ENCODE measurements around the gene ATG5. TPM values are rescaled to one million over a fixed set of nuclear protein-coding genes. Genes with fewer than 3 reads are reported as not detected.

Gene ATG5
- total and polyA plus RNA-seq, 12 donors: 20.1 to 65.9 (median 41.9) TPM

- 82 to 89% (median 88%) methylated on average over 1 of the region's 1 CpG for WGBS, 4 donors
- no peaks in the 10 kb centered on the region for H3K36me3 ChIP-seq (replicated peaks in 1 of 2)
- TF ChIP-seq POLR2A (IDR thresholded peaks at IDR 0.05): no peak
- TF ChIP-seq, protein P1, sequence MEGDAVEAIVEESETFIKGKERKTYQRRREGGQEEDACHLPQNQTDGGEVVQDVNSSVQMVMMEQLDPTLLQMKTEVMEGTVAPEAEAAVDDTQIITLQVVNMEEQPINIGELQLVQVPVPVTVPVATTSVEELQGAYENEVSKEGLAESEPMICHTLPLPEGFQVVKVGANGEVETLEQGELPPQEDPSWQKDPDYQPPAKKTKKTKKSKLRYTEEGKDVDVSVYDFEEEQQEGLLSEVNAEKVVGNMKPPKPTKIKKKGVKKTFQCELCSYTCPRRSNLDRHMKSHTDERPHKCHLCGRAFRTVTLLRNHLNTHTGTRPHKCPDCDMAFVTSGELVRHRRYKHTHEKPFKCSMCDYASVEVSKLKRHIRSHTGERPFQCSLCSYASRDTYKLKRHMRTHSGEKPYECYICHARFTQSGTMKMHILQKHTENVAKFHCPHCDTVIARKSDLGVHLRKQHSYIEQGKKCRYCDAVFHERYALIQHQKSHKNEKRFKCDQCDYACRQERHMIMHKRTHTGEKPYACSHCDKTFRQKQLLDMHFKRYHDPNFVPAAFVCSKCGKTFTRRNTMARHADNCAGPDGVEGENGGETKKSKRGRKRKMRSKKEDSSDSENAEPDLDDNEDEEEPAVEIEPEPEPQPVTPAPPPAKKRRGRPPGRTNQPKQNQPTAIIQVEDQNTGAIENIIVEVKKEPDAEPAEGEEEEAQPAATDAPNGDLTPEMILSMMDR (IDR thresholded peaks at IDR 0.05): no peak
- H3K4me3 ChIP-seq: no peak overlapping the region
- H3K27ac ChIP-seq: no peak overlapping the region
- no peaks in the 10 kb centered on the region for H3K9me3 ChIP-seq (replicated peaks in 1 of 3)
- intact Hi-C loops (cut with DNase I): no loop called here
- H3K27me3 ChIP-seq: no peaks in the 10 kb centered on the region
- no peak for DNase-seq
- no peaks in the 10 kb centered on the region for H3K4me1 ChIP-seq (replicated peaks in 1 of 2)
Measured at GRCh38 chr6:106206905-106207304, 118.7 kb downstream of the ATG5 start.

GRCh38 chr6:106204961-106205360 lies 120.6 kb downstream of the ATG5 start:
- DNase-seq: no peak
- no peaks in the 10 kb centered on the region for H3K27me3 ChIP-seq
- H3K27ac ChIP-seq: no peak overlapping the region
- H3K36me3 ChIP-seq (replicated peaks in 1 of 2): peaks cover 0 to 8% of the 10 kb centered on the region in 2 donors
- WGBS, 4 donors: 78 to 92% (median 87%) methylated on average over 2 of the region's 2 CpGs
- no peak overlapping the region for H3K4me3 ChIP-seq
- TF ChIP-seq, protein P1 (IDR thresholded peaks at IDR 0.05): no peak
- no peak for TF ChIP-seq POLR2A (IDR thresholded peaks at IDR 0.05)
- intact Hi-C loops (cut with DNase I): no loop called here
- no peaks in the 10 kb centered on the region for H3K4me1 ChIP-seq (replicated peaks in 1 of 2)
- no peaks in the 10 kb centered on the region for H3K9me3 ChIP-seq (replicated peaks in 1 of 3)

DNA sequence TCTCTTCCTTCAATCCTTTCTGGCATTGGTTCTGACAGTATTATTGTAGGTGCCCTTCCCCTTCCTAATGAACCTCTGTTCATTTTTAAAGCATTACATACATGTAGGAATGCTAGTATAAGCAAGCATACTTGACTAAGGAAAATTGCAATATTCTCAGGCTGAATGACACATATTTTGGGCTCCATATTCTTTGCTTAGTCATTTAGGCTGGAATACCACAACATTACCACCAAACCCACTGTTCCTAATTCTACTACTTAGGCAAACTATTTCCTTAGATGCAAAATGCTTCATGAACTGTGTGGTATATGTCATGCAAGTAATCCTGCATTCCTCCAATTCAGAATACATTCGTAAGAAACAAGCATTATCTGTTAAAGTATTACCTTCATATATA lies 125.6 kb downstream of the ATG5 start:
- Histone ChIP-seq H3K9me3 (replicated peaks in 1 of 3) (no peaks in the 10 kb centered on the region), H3K27ac (no peak overlapping the region), H3K4me3 (no peak overlapping the region), H3K27me3 (no peaks in the 10 kb centered on the region), H3K36me3 (replicated peaks in 1 of 2) (peaks cover 0 to 8% of the 10 kb centered on the region in 2 donors), H3K4me1 (replicated peaks in 1 of 2) (no peaks in the 10 kb centered on the region)
- DNase-seq: no peak
- WGBS, 4 donors: 95 to 100% (median 96%) methylated on average over 1 of the region's 1 CpG
- intact Hi-C loops (cut with DNase I): no loop called here
- TF ChIP-seq, protein P1 (IDR thresholded peaks at IDR 0.05): no peak
- no peak for TF ChIP-seq POLR2A (IDR thresholded peaks at IDR 0.05)

GRCh38 chr6:106199331-106199730 lies 126.2 kb downstream of the ATG5 start:
- H3K27ac ChIP-seq: no peak overlapping the region
- no peaks in the 10 kb centered on the region for H3K27me3 ChIP-seq
- TF ChIP-seq, protein P1 (IDR thresholded peaks at IDR 0.05): no peak
- TF ChIP-seq POLR2A (IDR thresholded peaks at IDR 0.05): no peak
- intact Hi-C loops (cut with DNase I): no loop called here
- no peaks in the 10 kb centered on the region for H3K9me3 ChIP-seq (replicated peaks in 1 of 3)
- H3K36me3 ChIP-seq (replicated peaks in 1 of 2): peaks cover 0 to 8% of the 10 kb centered on the region in 2 donors
- no peak overlapping the region for H3K4me3 ChIP-seq
- DNase-seq: no peak
- no peaks in the 10 kb centered on the region for H3K4me1 ChIP-seq (replicated peaks in 1 of 2)
- WGBS, 4 donors: 91 to 97% (median 93%) methylated on average over 1 of the region's 1 CpG
